ENCODE measurements around the gene MTRF1.

Gene MTRF1

GRCh38 chr13:41244556-41244955, 18.8 kb downstream of the MTRF1 start:
- in situ Hi-C loops (cut with HindIII; ENCODE audit: low sequenced_read_pairs) = no loop called here
- no peak for DNase-seq (ENCODE audit: low read depth, low spot score)
- H3K4me3 ChIP-seq (ENCODE audit: low read depth, low read length) = no peak overlapping the region
- TF ChIP-seq CTCF (IDR thresholded peaks at IDR 0.05; ENCODE audit: low read depth, low read length) = no peak

DNA sequence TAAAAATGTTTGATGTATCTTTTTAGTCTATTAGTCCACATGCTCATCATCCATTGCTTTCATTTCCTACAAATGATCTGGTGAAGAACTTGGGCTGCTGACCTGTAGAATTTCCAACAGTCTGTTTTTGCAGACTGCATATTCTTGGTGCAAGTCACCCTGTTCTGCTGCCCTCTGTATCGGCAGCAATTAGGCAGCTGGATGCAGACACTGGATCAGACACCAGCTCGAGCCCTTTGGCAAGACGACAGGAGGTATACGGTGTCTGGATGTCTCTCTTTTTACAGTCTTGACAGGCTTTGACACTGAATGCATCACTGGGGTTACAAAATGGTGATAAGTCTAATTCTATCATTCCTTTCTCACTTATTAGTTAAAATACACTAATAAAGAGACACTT, 21.8 kb downstream of the MTRF1 start:
- in situ Hi-C loops (cut with HindIII; ENCODE audit: low sequenced_read_pairs) = no loop called here
- no peak for DNase-seq (ENCODE audit: low read depth, low spot score)
- no peak overlapping the region for H3K4me3 ChIP-seq (ENCODE audit: low read depth, low read length)
- no peak for TF ChIP-seq CTCF (IDR thresholded peaks at IDR 0.05; ENCODE audit: low read depth, low read length)

GRCh38 chr13:41236369-41236768, 27.0 kb downstream of the MTRF1 start:
- in situ Hi-C loops (cut with HindIII; ENCODE audit: low sequenced_read_pairs) = no loop called here
- DNase-seq (ENCODE audit: low read depth, low spot score) = no peak
- H3K4me3 ChIP-seq (ENCODE audit: low read depth, low read length) = no peak overlapping the region
- no peak for TF ChIP-seq CTCF (IDR thresholded peaks at IDR 0.05; ENCODE audit: low read depth, low read length)

DNA sequence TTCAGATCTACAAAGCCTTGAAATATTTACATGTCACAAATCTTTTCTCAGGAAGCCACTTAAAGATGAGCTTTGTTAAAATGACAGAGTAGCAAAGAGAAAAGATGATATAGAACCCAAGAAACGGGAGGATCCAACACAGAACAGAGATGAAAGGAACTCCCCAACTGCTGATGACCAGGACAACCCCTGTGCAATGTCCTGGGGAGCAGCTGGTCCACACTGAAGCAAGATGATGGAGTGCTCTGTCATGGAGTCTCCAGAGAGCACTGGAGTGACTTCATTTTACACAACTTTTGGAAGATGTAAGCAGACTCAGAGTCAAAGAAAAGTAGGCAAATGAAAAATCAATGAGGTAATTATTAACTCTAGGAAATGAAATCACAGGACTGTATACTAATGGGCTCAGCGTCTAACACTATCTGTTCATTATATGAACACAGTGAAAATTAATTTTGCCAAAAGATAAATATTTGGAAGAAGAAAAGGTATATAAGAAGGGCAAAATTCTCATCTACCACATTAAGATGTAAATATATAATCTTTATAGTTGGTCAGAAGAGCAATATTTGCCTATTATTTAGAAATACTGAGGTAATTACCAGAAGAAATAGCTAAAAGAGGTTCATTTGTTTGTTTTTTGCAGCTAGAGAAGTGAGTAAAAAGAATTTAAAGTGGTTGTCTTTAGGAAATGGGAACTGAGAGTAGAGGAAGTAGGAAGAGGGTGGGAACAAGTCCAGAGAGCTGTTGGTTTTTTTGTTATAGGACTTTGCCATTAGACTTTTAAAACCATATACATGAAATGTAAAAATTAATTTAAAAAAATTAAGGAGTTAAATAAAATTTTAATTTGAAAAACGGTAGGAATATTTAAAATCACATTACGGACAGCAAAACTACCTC, 30.5 kb downstream of the MTRF1 start:
- H3K4me3 ChIP-seq (ENCODE audit: low read depth, low read length) = no peak overlapping the region
- in situ Hi-C loops (cut with HindIII; ENCODE audit: low sequenced_read_pairs) = no loop called here
- DNase-seq (ENCODE audit: low read depth, low spot score) = no peak
- no peak for TF ChIP-seq CTCF (IDR thresholded peaks at IDR 0.05; ENCODE audit: low read depth, low read length)

DNA sequence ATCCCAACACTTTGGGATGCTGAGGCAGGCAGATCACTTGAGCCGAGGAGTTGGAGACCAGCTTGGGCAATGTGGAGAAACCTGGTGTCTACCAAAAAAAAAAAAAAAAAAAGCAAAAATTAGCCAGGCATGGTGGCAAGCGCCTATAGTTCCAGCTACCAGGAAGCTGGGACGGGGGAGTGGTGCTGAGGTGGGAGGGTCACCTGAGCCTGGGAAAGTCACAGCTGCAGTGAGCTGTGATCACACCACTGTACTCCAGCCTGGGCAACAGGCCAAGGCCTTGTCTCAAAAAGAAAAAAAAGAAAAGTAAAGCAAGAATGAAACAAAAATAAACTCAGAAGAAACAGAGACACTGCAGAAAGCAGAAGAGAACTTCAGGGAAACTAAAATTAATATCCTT, 31.6 kb downstream of the MTRF1 start:
- H3K4me3 ChIP-seq (ENCODE audit: low read depth, low read length) = no peak overlapping the region
- TF ChIP-seq CTCF (IDR thresholded peaks at IDR 0.05; ENCODE audit: low read depth, low read length) = no peak
- DNase-seq (ENCODE audit: low read depth, low spot score) = no peak
- in situ Hi-C loops (cut with HindIII; ENCODE audit: low sequenced_read_pairs) = no loop called here

DNA sequence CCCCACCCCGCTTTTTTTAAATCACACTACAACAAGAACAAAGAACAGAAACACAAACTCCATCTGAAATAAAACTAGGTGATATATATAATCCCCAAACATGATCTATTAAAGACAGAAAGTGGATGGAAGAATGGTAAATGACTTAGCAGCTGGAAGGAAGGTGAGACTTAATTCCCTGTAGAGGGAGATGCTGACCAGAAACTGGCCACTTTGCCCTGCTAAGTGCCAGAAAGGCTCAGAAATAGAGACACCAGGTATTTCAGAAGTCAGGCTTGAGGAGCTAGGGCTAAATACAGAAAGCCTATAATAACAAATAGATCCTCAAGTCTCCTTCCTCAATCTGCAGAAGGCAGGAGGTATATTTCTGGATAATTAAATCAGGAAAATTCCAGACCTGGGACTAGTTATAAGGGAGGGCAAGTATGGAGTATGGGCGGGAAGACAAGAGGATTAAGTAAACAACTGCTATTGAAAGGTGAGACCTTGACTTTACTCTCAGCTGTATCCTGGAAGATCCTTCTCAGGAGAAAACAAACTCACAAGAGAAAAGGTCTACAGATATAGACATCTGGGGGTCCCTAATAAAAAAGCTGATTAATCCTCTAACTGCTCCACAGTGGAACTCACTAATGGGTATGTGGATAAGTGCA, 32.2 kb downstream of the MTRF1 start:
- no peak for DNase-seq (ENCODE audit: low read depth, low spot score)
- no peak for TF ChIP-seq CTCF (IDR thresholded peaks at IDR 0.05; ENCODE audit: low read depth, low read length)
- H3K4me3 ChIP-seq (ENCODE audit: low read depth, low read length) = no peak overlapping the region
- in situ Hi-C loops (cut with HindIII; ENCODE audit: low sequenced_read_pairs) = no loop called here
